T-helper 2 cell treated with Interferon-gamma antibody and Interleukin-4, amounts not matched to agents 100 ng/mL and 5 ng/mL, for 36 hours (primary cell): Measurements from ENCODE around the gene COBLL1. TPM values are rescaled to one million over a fixed set of nuclear protein-coding genes. Genes with fewer than 3 reads are reported as not detected.
"Not testable (repeated sequence)": the region's sequence is repeated elsewhere in the genome, so short reads cannot be mapped to it uniquely, and the experiment has no call there.

Experiments used
- intact Hi-C: fragments of 100-400 bp; cut with micrococcal nuclease; formaldehyde crosslinking; loops from one replicate; pipeline ENCODE4 v1.15.1; 2023
- total RNA-seq: library from RNA; stranded (reverse); gene quantifications from 2 replicates; pipeline ENCODE4 v1.2.3, GENCODE V29; 2022

Gene COBLL1
- total RNA-seq, 1 donor from 2014 or later, result 0.02 TPM

DNA sequence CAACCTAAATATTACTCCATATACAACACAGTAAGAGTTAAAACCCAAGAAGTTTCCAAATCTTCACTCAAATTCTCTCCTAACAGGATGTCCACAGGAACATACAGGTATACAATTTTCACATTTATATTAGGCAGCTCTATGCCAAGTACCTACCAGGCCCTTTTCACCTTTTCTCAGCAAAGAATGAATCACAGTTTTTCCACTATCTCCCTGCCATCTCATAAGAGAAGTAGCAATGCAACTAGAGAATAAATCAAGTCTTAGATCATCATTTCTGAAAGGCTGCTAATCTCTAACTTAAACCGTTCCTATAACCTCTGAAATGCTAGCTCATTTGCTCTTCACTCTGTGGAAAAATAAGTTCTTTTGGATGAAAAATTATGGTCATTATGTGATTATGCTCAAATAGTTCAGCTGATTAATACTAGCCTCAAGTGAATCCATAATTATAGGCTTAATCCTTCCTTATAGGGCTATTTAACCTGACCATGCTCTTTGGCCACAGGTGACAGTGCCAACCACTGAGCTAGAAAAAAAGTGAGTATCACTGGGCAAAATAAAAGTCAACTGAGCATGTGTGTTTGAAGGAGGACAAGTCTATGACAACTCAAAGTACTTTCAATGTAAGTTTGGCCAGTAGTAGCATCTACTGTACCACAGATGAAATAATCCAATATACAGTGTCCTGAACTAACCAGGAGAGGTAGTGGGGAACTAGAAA, 79.7 kb downstream of the COBLL1 start:
- intact Hi-C loops, result no loop called here

DNA sequence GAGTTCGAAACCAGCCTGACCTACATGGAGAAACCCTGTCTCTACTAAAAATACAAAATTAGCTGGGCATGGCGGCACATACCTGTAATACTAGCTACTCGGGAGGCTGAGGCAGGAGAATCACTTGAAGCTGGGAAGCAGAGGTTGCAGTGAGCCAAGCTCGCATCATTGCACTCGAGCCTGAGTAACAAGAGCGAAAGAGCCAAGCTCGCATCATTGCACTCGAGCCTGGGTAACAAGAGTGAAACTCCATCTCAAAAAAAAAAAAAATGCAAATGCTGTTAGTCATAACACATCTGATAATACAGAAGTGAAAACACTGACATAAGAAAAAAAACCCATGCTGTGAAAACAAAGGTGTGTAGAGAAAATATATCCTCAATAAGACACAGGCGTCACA, 80.4 kb downstream of the COBLL1 start:
- intact Hi-C loops, result not testable (repeated sequence)

DNA sequence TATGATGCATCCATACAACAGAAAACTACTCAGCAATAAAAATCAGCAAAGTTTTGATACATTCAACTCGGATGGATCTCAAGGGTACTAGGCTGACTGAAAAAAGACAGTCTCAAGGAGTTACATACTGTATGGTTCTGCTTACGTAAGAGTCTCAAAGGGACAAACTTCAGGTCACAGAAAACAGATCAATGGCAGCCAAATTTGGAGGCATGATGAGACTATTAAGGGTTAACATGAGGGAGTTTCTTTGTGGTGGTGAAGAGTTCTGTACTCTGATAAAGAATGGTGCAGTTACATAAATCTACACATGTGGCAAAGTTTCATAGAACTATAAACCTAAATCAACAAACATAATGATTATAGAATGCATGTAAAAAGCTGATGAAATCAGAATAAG, 81.4 kb downstream of the COBLL1 start:
- intact Hi-C loops, result no loop called here

DNA sequence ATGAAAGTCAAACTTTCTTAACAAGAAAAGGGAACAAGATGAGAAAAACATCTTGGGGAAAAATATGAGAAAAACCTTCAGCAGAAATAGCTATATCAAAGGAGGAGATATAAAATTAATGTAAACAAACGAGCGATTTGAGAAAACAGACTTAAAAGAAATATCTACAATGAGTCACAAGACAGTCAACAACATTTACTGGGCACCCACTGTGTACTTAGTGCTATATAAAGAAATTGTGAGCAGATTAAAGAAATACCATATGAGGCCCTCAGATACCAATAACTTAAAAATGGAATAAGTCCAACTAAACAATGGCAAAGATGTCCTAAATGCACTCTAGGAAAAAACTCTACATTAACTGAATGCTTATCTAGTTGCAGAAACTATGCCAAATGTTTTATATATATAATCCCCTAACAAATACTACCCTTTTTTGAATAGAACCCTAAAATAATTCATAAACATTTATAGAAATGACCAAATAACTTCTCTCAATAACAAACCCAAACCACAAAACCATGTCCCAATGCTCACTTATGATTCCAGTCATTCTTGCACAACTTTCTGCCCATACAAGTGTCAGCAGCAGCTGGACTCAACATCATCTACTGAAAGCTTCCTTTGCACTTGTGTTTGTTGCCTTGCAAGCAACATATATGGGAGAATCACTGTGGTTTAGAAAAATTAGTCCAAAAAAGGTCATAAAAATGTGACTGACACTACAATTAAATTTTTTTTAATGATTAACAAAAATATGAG, 83.5 kb downstream of the COBLL1 start:
- intact Hi-C loops, result no loop called here

DNA sequence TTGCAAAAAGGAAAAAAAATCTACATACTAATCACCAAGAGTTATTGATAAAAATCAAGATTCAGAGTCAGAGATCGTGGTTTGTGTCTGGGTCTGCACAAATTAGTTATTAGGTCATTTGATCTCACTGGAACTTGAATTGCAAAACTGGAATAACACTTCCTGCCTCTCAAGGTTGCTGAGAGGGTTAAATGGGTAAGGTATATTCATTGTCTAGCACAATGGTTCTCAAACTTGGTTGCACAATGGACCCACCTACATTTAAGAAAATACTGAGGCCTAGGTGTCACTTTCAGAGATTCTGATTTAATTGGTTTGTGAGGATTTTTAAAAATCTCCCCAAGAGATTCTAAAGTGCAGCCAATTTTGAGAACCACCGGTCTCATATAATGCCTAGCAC, 84.8 kb downstream of the COBLL1 start:
- intact Hi-C loops, result no loop called here

DNA sequence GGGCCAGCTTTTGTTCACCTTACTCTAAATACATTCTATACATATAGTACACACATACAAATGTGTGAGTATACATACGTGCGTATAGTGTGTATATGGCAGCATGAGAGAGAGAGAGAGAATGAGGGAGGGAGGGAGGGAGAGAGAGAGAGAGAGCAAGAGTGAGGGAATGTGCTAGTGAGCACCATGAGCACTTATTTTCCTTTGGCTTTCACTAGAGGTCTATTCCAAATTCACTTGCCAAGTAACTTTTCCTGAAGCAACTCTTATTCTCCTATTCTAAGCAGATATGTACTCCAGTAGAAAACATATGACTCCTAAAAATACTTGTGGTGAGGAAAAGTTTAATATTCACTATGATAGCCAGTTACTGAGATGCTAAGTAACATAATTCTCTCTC, 85.7 kb downstream of the COBLL1 start:
- intact Hi-C loops, result no loop called here

DNA sequence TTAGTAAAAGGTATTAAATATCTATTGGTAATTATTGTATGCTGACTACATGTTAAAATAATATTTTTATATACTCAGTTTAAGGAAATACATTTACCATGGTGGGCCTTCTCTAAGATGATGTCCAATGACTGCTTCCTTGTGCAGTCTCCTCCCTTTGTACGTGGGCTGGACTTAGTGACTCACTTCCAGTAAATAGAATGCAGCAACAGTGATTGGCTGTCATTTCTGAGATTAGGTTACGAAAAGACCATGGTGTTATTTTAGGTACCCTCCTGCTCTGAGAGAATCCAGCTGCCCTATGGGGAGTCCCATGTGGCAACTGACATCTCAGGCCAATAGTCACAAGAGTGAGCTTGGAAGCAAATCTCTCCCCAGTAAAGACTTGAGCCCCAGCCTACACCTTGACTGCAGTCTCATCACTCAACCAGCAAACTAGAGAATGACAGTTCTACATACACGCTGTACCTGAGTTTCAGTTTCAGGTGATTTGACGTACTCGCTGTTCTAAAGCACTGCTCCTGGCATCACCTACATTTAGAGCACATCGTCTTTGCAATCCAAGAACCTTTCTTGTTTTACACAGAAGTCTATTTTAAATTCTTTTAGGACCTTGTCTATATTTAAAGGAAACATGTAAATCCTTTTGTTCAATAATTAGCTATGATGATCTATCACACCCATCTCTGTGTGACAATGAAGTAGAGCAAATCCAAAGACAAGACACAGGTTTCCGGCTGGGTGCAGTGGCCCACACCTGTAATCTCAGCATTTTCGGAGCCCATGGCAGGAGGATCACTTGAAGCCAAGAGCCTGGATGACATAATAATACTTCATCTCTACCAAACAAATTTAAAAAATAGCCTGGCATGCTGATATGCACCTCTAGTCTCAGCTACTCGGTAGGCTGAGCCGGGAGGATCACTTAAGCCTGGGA, 87.2 kb downstream of the COBLL1 start:
- intact Hi-C loops, result no loop called here

DNA sequence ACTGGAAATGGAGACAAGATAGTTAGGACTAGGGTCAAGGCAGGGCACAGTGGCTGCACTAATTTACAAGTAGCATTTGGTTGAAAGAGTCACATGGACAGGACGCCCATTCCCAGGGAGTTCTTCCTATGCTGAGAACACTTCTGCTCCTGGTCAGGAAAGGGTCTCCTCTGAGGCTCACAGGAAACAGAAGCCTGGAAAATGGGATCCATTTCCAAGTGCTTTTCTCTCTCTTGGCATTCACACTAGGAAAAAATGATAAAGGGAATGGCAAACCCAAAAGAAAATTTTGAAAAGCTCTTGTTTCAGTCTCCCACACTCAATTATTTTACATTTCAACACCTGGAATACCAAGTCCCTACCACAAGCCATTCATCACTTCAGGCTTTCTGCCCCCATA, 88.7 kb downstream of the COBLL1 start:
- intact Hi-C loops, result no loop called here

DNA sequence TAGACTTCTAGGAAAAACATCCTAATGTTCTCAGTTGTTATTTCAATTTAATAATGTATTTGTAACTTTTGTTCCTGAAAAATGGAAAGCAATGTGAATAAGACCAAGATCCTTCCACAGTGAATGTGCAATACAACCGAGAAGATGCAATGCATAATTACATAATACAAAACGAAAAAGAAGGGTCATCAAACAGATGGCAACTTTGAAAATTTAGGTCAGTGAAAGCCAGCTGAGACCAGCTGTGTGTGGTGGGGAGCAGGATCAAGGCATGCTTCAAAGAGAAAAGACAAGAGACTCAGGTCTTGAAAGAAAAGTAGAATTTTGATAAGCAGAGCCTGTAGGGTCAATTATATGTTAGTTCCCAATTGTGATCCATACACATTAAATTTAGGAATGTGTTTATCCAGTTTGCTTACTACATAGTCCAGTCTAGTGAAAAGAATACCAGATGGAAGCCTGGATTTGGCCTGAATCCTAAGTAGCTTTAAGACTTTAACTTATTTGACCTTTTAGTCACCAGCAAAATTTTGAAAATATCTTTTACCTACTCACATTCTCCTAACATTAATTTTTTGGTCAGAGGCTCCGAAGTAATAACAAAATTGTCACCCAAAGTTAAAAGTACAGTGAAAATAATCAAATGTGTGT, 93.7 kb downstream of the COBLL1 start:
- intact Hi-C loops, result no loop called here

DNA sequence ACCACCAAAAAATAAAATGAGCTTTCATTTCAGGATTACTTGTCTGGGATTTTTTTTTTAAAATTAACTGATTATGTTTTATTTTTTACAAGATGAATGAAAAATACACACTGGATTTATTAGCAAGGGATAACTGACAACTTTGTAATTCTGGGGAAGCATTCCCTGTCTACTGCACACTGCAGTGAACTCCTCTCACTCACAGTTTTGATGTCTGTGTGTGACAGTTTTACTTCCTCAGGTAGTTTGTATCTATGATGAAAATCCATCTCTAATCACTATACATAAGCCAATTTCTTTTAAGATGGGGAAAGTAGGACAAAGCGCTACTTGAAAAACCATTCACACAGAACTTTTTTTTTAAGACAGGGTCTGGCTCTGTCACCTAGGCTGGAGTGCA, 94.5 kb downstream of the COBLL1 start:
- intact Hi-C loops, result no loop called here

DNA sequence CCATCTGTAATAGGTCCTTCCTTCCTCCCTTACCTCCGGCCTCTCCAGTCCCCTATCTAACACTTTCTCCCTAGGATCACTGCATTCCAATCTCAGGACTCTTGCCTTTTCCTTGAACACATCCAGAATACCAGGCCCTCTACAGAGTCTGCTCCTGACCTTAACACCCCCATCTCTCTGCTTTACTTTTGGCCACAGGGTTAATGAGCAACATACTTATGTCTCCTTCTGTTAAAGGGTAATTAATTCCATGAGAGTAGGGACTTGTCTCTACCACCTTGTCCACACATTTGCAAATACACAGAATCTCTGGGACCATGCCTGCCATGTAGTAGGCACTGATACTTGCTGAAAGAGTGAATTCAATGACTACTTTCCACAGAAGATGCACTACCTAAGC, 94.9 kb downstream of the COBLL1 start:
- intact Hi-C loops, result no loop called here

DNA sequence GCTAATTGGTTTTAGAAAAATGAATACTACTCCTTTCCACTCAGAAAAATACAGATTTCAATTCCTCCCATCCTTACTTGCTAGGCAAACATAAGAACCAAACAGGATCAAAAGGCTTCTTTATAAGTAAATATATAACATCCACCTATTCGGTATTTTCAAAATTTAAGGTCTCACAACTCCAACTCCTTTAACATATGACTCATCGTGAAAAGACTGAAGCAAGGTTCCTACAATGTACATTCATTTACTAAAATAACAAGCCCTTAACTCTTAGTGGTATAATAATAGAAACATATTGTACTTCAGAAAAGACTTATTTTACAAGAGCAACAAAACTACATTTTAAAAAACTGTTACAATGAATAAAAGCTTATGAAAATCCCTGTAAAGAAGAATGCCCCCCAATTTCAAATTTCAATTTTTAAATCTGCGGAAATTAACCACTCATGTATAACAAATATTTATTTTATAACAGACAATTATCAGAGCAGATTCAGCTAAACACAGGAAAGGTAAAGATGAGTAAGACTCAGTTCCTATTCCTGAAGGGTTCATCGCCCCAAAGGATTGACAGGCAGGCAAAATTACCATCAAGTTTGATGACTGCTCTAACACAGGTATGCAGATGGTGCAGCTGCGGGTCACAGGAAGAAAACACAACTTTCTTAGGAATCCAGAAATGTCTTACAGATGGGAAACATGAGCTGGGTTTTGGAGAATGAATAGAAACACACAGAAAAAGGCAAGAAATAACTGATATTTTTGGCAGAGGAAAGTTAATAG, 96.4 kb downstream of the COBLL1 start:
- intact Hi-C loops, result no loop called here

DNA sequence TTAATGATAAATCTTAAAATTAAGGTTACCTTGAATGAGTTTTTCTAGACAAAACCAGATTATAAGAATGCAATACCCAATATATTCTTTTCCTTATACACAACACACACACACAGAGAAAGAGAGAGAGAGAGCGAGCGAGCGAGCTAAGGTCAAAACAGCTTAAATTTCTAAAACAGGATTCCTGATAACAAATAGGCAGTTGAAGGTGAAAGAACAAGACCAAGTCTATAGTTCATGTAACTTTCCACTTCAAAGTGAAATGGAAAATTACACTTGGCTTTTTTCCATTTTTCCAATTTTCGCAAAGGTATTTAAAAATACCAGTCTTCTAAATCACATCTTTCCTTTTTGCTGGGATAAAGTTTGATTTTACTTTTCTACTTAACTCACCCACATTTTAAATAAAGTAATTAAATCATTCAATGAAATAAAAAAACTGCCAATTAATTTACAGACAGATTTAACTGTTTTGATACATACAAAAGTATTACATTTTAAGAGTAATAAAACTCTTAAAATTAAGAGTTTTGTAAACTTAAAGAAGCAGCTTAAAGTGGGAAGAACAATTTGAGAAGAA, 98.8 kb downstream of the COBLL1 start:
- intact Hi-C loops, result no loop called here

DNA sequence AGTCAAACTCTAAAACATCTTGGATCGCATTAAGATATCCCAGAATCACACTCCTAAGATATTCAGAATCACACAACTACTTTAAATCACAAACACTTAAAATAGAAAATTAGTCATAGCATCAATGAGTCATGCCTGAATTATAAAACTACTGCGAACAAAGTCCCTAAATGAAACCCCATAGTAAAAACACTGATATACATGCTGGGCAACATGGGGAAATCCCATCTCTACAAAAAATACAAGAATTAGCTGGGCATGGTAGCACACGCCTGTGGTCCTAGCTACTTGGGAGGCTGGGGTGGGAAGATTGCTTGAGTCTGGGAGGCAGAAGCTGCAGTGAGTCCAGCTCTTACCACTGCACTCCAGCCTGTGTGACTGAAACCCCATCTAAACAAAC, 101.7 kb downstream of the COBLL1 start:
- intact Hi-C loops, result loop anchor here (1.0 to 5.0 kb wide), 3 partner anchors 170 to 462 kb away; partner anchors contain the start of gene SCN3A

DNA sequence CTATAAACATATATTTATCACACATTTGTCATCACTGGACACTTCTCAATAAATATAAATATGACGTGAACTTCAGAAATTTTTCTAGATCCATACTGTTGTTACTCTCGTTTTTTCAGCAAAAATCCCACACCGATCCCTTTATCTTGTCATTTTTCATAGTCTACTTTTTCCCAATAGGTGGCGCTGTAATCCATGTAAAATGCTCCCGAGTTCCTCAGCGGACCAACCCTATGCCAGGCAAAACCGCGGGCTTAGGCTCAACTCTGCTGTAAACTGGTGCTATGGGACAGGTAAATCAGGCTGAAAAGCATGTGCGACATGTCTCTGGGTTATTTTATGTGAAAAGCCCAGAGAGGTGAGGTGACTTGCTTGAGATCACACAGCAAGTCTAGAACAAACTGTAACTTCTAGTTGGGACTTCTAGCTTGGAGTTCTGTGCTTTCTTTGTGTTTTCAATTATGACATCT, 104.0 kb downstream of the COBLL1 start:
- intact Hi-C loops, result loop anchor here (1.0 to 5.0 kb wide), 4 partner anchors 176 to 556 kb away; partner anchors contain the start of gene SCN3A

DNA sequence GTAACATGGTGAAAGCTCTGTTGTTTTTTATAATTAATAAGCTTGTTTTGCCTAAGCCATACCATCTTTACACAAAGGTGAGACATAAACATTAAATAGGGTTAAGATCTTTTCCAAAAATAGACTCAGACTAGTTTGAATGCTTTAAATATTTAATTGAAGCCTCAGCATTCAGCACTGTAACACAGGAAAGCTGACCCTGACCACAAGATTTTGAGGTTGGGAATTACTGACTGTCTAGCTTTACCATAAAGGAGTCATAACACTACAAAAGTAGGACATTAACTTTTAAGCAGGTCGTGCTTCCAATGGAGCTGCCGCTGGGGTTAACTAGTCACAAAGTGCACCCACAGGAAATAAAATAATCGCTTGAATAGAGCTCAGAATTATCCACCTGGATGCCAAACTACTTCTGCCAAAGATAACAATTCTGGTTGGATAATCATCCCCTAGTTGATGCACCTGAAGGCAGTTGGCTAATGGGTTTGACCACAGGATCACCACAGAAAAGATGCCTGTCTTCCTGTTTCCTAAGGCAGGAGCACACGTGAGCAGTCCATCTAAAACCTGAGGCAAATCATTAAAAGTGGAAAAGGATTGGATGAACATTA, 106.2 kb downstream of the COBLL1 start:
- intact Hi-C loops, result loop anchor here (5.0 kb wide), 2 partner anchors 257 to 467 kb away; partner anchors contain the start of gene SCN3A

DNA sequence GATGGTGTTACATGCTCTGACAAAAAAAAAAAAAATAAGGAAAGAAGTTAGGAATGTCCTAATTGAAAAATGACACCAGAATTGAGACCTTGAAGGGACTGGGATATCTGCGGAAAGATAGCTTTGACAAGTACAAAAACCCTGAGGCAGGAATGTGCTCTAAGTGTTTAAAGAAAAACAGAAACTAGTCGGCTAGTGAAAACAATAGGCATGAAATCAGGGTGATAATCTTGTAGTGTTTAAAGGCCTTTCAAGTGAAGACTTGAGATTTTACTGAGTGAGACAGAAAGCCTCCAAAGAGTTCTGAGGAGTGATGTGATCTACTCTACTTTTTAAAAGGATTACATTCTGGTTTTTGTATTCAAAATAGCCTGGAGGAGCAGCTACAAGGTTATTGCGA, 107.4 kb downstream of the COBLL1 start:
- intact Hi-C loops, result no loop called here

DNA sequence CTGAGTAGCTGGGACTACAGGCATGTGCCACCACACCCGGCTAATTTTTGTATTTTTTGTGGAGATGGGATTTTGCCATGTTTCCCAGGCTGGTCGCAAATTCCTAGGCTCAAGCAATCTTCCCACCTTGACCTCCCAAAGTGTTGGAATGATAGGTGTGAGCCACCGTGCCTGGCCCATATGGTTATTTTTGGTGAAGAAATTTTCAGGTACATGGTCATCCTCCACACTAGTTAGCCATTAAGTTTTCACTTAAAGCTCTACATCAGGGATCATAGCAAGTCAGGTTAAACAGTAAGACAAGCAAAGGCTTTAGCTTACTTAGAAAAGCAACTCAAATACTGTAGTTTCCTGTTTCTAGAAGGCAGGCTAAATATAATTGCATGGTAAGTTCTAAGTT, 116.1 kb downstream of the COBLL1 start:
- intact Hi-C loops, result no loop called here

DNA sequence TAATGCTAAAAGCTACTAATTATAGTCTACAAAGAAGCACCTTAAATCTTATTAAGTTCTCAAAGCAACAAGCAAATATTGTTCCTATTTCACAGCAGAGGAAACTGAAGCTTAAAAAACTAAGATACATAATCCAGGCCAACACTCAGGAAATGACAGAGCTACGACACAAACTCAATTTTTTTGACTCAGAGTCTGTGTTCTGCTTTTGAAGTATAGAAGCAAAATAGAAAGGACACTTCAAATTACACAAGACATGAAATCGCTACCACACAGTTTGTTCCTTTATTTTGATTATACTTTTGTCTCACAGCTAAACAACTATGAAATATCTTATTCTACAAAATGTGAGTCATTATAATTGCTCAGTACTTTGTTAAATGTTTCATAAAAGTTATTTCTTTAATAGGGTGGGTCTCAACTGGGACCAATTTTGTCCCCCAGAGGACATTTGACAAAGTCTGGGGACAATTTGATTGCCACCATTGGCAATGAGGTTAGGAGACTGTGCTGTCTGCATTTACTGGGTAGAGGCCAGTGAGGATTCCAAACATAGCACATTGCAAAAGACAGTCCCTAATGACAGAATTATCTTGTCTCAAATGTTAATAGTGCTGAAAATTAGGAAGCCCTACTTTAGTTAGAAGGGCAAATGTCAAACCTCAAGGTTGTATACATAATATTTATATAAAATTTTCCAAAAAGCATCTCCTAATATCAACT, 118.8 kb downstream of the COBLL1 start:
- intact Hi-C loops, result no loop called here
